Right hindlimb (tissue), 1 donor: ENCODE measurements around the gene TRPC4AP.
A peak's percentile ranks its signal among the peaks of the same experiment; 100 is the strongest.

Source experiments
- DNase-seq: peaks from one replicate; pipeline ENCODE4 v3.0.0-alpha.2; 2018

TRPC4AP gene

GRCh38 chr20:34967421-34967820, 125.2 kb downstream of the TRPC4AP start:
- no peak for DNase-seq

- DNase-seq: no peak
Observed at GRCh38 chr20:34965051-34965450, 127.6 kb downstream of the TRPC4AP start.

GRCh38 chr20:34964486-34964885, 128.1 kb downstream of the TRPC4AP start:
- DNase-seq: no peak

- DNase-seq: no peak
Observed at GRCh38 chr20:34956751-34957472, 135.7 kb downstream of the TRPC4AP start.

GRCh38 chr20:34956041-34956458, 136.6 kb downstream of the TRPC4AP start:
- DNase-seq: no peak

GRCh38 chr20:34955231-34956040, 137.2 kb downstream of the TRPC4AP start, which contains the start of the genes GSS and MYH7B:
Gene GSS (minus strand): TSS chr20:34955806. CDS start chr20:34951852, 3,954 bp downstream.
Gene MYH7B (plus strand): TSS chr20:34955868. CDS start chr20:34978006, 22,138 bp downstream.
- peak; percentile 99 for DNase-seq

- DNase-seq: peak; percentile 60
Observed at GRCh38 chr20:34954904-34955230, 137.7 kb downstream of the TRPC4AP start.

DNA sequence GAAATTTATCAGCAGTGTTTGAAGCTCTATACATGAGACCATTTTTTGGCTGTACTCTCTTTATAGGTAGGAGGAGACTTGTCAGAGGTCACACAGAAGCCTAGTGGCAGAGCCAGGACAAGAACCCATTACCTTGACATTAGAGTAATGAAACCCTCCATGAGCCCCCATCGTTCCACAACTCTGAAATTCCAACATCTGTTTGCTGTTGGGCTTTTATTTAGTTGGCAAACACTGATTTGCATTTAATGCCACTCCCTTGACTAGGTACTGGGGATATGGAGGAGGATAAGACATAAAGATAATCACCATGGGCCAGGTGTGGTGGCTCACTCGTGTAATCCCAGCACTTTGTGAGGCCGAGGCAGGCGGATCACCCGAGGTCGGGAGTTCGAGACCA, 138.6 kb downstream of the TRPC4AP start:
- no peak for DNase-seq

GRCh38 chr20:34952671-34953070, 139.9 kb downstream of the TRPC4AP start:
- no peak for DNase-seq
